GM19023 (cell line): ENCODE results near the gene ZNF41.
"Not testable (repeated sequence)": the region's sequence is repeated elsewhere in the genome, so short reads cannot be mapped to it uniquely, and the experiment has no call there.

Source experiments
- ATAC-seq: cut with Tn5 transposase; IDR thresholded peaks from one replicate; pipeline ENCODE4 v1.9.1; 2021; ENCODE audit warnings: mild to moderate bottlenecking, moderate library complexity; ENCODE audit not compliant: unreplicated experiment

ZNF41 gene

DNA sequence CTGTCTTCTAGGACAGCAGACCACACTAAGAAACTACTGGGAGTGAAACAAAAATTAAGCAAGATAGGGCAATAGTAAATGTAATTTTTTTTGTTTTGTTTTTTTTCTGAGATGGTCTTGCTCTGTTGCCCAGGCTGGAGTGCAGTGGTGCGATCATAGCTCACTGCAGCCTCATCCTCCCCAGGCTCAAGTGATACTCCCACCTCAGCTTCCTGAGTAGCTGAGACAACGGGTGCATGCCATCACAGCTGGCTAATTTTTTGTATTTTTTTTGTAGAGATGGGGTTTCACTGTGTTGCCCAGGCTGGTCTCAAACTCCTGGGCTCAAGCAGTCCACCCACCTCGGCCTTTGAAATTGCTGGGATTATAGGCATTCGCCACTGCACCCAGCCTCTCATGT, 9.1 kb upstream of the ZNF41 start:
- not testable (repeated sequence) for ATAC-seq

DNA sequence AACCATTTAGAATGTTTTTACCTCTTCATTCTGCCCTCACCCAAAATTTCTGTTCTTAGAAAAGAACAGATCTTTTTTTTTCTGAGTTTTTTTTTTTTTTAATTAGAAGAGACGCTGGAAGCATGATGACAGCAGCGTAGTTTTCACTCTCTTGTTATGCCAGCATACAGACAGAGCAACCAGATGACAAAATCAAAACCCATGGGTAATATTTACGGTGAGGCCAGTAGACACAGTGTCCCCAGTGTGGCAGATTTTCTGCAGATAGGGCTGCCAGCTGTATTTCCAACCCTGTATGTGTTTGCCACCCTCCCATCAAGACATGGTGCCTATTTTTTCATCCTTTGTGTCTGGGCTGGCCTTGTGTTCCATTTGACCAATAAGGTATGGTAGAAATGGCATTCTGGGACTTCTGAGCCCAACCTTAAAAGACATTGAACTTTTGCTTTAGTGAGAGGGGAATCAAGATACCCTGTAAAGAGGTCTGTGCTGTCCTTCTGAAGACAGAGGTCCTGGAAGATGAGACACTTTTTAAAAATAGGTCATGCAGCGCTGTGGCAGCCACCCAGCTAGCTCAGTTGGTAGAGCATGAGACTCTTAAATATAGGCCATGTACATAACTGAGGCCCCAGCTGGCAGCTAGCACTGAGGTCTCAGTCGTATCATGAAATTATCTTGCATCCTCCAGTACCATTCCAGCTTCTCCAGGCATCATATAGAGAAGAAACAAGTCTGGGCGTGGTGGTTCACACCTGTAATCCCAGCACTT, 6.7 kb upstream of the ZNF41 start:
- no peak for ATAC-seq

DNA sequence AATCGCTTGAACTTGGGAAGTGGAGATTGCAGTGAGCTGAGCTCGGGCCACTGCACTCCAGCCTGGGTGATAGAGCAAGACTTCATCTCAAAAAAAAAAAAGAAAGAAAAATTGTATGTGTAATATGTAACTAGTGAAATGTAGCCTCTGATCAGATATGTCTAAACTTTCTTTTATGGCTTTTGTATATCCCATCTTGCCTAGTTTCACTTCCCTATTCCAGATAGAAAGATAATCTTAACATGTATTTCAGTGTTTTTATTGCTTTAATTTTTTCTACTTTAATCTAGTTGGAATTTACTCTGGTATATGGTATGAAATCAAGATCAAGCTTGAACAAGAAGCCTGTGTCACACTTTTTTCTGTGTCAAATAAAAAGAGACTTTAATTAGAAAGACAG, 1.9 kb upstream of the ZNF41 start:
- no peak for ATAC-seq

DNA sequence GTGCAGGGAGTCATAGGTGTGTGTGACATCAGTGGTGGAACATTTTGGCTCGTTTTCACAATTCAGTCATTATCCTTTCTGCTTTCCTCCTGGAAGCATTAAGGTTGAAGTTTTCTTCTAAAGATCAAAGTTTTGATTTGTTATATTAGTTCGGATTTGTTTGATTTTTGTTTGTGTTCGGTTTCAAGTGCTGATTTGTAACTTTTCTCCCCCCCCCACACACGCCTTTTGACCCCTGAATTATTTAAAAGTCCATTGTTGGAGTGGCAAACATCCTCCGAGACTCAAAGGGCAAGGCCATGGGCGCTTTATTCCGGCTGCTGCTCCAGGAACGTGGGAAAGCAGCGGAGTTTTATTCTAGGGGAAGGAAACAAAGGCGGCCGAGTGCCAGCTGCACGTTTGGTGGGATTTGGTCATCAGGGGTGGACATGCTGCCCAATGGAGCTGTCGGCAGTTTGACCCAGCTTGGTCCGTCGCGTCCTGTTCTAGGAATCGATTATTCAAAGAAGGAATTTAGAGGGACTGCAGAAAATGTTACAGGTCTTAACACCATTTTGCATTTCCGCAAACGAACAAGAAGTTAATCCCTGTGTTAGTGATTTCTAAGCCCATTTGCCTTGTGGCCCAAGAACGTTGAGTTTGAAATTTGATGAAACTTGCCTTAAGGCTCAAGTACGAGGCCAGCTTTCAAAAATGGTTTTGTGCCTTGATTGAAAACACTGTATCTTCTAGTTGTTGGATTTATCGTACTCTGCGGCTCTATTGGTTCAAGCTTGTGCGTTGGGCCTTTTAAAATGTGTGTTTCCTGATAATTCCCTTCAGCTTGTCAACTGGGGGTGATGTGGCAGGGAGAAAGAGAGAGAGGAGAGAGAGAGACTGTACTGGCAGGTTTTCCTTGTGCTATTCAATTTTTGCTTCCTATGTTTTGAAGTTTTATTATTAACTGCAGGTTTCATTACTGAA, 565 bp upstream of the ZNF41 start:
- ATAC-seq, result no peak

DNA sequence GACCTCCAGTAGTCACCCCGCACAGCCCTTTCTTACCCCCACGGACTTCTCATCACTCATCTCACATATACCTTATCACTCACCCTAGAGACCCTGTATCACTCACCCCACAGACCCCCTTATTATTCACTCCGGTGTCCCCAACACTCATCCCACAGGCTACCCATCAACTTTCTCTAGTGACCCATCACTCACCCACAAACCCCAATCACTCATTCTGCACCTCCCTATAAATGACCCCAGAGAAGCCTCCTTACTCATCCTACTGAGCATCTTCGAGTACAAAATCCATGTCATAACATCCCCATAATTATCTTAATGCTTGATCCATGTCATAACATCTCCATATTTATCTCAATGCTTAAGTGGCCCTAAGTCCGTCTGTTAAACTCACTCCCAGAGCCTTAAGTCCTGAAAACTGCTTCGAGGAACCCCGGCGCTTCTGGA, 934 bp downstream of the ZNF41 start:
- peak; percentile 3 for ATAC-seq

DNA sequence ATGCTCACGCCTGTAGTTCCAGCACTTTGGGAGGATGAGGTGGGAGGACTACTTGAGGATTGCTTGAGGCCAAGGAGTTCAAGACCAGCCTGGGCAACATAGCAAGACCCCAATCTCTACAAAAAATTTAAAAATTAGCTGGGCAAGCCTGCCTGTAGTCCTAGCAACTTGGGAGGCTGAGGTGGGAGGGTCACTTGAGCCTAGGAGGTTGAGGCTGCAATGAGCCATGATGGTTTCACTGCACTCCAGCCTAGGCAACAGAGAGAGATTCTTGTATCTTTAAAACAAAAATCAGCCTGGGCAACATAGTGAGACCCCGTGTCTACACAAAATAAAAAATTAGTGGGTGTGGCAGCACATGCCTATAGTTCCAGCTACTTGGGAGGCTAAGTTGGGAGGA, 1.9 kb downstream of the ZNF41 start:
- ATAC-seq, result no peak

DNA sequence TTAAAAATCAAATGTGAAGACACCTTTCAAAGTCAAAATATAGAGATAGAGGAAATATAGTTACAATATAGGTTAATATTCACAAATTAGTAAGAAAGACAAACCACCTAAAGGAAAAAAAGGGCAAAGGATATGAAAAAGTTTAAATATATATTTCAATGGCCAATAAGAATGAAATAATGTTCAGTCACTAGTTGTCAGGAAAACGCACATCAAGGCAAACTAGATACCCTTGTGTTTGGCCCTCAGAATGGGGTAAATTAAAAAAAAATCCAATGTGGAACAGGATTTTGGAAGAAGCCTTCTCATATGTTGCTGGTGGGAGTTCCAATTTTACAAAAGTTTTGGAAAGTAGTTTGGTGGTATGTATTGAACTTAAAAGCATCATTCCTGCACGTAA, 2.4 kb downstream of the ZNF41 start:
- no peak for ATAC-seq

DNA sequence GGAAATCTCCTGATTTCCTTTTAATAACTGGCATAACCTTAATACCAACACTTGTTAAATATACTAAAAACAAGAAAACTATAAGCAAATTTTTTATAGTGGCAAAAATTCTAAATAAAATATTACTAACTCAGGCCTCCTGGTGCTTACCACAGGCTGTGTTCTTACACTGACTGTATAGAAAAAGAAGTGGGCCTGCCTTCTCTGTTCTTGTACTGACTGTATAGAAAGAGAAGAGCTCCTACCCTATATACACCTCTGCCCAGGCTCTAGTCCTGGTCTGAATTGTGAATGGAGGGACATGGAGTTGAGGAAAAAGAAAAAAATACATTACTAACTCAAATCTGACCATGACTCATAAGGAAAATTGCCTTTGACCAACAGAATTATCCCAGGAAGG, 7.5 kb downstream of the ZNF41 start:
- ATAC-seq, result no peak

DNA sequence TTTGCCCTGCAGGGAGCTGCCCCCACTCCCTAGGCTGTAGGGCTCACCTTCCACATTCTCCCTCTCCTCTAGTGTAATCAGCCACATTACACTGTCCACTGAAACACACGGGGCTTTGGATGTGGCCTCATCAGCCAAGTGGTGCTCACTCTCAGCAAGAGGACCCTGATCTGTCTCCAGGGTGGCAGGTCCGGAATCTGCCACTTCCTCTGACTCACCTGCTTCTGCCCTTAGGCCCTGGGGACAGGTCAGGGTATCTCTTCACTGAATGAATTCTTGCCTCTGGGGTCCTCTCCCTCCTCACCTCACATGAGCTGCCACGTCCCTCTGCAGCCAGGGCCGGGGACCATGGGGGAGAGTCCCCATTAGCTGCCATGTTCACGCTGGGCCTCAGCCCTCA, 15.9 kb downstream of the ZNF41 start:
- ATAC-seq, result no peak

DNA sequence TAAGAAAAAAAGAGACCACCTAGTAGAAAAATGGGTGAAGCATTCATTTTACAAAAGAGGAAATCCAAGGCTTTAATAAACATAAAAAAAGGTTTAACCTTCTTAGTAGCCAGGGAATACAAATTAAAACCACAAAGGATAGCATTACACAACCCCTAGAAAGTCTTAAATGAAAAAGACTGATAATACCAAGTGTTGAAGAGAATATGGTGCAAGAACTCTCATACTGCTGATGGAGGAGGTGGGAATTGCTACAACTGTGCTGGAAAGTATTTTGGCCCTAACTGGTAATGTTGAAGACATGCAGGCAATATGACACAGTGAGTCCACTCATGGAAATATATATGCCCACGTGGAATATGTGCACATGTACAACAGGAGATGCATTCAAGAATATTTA, 22.5 kb downstream of the ZNF41 start:
- no peak for ATAC-seq

DNA sequence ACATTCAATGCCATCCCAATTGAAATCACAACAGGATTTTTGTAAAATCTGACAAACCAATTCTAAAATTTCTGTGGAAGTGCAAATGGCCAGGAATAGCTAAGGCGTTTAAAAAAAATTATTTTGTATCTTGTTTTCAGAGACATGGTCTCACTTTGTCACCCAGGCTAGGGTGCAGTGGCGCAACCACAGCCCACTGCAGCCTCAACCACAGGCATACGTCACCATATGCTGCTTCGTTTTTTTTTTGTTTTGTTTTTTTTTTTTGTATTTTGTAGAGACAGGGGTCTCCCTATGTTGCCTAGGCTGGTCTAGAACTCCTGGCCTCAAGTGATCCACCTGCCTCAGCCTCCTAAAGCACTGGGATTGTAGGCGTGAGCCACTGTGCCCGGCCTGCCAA, 24.5 kb downstream of the ZNF41 start:
- no peak for ATAC-seq

DNA sequence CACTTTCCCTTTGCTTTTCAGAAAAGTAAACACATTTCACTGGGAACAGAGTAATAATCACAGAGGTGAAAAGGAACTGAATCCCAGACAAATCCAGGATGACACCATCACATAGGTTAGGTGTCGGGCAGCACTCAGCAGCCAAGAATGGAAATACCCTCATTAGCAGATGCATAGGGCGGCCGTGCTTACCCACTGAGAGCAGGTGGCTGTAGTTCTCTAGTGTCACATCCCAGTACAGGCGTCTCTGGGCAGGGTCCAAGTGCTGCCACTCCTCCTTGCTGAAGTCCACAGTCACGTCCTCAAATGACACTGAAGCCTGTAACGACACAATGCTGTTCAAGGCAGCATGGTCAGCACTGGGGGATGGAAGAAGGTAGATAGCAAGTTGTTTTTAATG, 26.9 kb downstream of the ZNF41 start:
- ATAC-seq, result no peak

DNA sequence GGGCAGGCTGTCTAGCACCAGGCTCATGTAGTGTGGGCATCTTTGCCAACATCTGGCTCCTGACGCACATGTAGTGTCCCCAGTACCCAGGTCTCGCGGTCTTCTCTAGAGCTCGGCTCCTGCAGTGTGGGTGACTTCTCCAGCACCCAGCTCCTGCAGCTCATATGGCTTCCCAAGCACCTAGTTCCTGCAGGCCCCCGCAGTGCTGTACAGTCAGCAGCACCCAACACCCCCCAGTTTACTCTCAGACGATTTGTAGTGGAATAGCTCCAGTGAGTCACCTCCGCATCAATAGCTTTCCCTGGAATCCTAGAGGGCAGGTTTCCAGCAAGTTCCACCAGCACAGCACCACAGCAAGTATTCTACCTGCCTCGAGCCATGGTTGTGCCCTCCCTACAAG, 30.9 kb downstream of the ZNF41 start:
- ATAC-seq, result no peak

DNA sequence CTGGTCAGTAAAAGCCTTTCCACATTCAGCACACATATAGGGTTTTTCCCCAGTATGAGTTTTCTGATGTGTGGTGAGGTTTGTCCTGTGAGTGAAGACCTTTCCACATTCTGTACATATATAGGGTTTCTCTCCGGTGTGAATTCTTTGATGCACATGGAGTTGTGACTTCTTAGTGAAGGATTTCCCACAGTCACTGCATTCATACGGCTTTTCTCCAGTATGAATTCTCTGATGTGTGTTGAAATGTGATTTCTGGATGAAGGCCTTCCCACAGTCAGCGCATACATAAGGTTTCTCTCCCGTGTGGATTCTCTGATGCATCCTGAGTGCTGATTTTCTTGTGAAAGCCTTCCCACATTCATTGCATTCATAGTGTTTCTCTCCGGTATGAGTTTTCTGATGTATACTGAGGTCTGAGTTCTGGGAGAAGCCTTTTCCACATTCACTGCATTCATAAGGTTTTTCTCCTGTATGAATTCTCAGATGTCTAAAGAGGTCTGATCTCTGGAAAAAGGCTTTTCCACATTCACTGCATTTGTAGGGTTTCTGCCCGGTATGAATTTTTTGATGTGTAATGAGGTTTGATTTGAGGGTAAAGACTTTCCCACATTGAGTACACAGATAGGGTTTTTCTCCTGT, 34.7 kb downstream of the ZNF41 start:
- ATAC-seq, result no peak

DNA sequence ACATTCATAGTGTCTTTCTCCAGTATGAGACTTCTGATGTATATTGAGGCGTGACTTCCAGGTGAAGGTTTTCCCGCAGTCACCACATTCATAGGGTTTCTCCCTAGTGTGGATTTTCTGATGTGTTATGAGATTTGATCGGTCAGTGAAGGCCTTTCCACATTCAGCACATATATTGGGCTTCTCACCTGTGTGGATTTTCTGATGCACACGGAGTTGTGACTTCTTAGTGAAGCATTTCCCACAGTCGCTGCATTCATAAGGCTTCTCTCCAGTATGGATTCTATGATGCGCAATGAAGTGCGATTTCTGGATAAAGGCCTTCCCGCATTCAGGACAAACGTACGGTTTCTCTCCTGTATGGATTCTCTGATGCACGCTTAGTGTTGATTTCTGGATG, 35.4 kb downstream of the ZNF41 start:
- no peak for ATAC-seq

DNA sequence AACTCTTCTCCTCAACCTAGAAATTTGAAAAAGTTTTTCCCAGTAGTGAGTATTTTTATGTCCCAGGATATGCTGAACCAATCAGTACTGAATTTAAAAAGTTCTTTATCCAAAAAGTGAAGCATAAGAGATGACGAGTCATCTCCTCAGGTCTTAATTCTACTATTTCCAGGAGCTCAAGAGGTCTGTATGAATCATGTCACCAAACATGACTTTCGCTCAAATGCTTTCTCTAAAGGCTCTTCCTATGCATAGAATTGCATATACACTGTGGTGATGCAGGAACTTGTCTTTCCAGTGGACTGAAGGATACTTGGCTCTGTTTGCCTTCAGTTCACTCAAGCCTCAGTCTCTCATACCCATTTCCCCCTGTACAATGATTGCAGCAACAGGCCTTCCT, 36.1 kb downstream of the ZNF41 start:
- no peak for ATAC-seq

DNA sequence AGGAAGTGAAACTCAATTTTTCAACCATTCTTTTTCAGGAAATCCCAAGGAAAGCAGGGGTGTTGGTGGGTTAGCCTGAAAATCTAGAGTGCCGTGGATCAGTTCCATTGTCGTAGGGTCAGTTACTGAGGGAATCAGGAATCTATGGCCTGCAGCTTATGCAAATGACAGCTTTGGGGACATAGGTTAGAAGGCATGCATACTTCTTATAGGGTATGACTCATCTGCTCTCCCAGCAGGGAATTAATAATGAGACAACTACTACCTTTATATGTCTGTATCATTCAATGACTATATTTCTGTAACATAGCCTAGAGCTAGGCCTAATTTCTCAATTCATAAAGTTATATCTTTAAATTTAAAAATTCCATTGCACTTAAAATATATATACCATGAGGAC, 36.6 kb downstream of the ZNF41 start:
- no peak for ATAC-seq

DNA sequence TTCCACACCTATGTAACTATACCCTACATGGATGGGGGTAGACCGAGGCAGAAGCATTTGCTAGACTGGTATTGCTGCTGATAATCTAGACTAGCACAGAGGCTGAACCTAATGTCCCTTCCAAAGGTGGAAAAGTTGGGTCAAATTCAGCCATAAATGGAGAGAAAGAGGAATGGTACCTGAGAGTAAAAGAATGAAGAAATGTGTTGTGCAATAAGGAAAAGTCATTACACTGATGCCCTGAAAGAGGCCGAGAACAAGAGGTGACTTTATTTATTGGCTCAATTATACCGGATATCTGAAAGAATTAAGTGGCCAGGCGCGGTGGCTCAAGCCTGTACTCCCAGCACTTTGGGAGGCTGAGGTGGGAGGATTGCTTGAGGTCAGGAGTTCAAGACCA, 52.1 kb downstream of the ZNF41 start:
- ATAC-seq, result no peak

DNA sequence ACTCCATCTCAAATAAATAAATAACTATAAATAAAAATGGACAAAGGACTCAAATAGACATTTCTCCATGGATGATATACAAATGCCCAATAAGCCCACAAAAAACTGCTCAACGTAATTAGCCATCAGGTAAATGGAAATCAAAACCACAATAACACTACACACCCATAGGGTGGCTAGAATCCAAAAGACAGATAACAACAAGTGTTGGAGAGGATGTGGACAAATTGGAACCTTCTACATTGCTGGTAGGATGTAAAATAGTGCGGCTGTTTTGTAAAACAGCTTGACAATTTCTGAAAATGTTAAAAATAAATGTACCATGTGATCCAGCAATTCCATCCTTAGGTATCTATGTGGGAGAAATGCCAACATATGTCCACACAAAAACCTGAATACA, 60.6 kb downstream of the ZNF41 start:
- ATAC-seq, result no peak

DNA sequence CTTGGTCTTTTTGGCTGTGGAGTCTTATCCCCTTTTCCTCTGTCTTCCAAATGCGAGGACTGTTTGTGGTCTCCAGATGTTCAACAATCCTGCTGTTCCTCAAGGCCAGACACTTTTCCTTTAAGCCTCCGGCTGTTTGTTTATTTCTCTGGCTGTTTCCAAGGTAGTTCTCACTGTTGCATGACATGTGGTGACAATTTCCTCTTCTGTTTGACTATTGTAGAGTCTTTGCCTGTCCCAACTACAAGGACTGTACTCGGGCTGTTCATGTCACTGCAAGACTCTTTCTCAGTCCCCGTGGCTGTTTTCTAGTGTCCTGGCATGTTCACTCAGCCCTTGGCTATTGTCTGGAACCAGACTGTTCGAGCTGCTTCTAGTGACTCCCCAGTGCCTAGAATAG, 62.1 kb downstream of the ZNF41 start:
- ATAC-seq, result no peak

DNA sequence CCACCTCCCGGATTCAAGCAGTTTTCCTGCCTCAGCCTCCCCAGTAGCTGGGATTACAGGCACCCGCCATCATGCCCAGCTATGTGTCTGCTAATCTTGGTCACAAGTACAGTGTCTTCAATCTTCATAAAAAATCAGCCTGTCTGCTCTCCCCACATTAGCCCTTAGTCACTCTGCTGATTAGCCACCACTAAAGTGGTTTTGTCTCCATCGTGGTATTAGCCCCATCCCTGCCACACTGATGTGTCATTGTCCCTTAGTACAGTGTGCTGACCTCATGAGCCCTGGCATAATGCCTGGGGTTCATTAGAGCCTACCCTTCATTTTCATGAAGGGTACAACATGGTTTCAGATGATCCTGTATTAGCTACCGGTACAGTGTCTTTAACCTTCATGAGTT, 62.8 kb downstream of the ZNF41 start:
- no peak for ATAC-seq

DNA sequence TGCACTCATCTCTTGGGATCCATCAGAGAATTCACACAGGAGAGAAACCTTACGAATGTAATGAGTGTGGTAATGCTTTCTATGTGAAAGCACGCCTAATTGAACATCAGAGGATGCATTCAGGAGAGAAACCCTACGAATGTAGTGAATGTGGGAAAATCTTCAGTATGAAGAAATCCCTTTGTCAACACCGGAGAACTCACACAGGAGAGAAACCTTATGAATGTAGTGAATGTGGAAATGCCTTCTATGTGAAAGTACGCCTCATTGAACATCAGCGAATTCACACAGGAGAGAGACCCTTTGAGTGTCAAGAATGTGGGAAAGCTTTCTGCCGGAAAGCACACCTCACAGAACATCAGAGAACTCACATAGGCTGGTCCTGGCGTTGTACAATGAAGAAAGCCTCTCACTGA, 69.8 kb downstream of the ZNF41 start:
- ATAC-seq, result no peak
